Gastrocnemius medialis (tissue), 4 donors: ENCODE results near the gene OXNAD1. TPM values are rescaled to one million over a fixed set of nuclear protein-coding genes. Genes with fewer than 3 reads are reported as not detected.

ENCODE experiments used
- ATAC-seq, 2 donors: fragments of 150-250 bp; one replicate each; pipeline ENCODE4 v1.9.1; 2016
- DNase-seq, 2 donors: peaks; one replicate each; pipeline ENCODE4 v3.0.0-alpha.2; 2019
- H3K27ac ChIP-seq, 4 donors: fragments of 200-600 bp; sonication (generic); 1 replicate in 1 of 4; 2 replicates in 3 of 4; pipeline ENCODE4 v1.5.1; 2016 to 2018; ENCODE audit warnings: mild to moderate bottlenecking in 2 of 4, moderate library complexity in 1 of 4
- H3K27me3 ChIP-seq, 3 donors: fragments of 200-600 bp; sonication (generic) in 2 of 3; 1 replicate in 1 of 3; 2 replicates in 2 of 3; pipeline versions ENCODE4 v1.5.1 to v1.6.0; 2016 to 2019; ENCODE audit warnings: mild to moderate bottlenecking in 1 of 3, moderate library complexity in 1 of 3
- H3K36me3 ChIP-seq, 2 donors: fragments of 200-600 bp; sonication (generic) in 1 of 2; one replicate each; pipeline ENCODE4 v1.5.1; 2017 to 2018
- H3K4me1 ChIP-seq, 2 donors: fragments of 200-600 bp; sonication (generic) in 1 of 2; one replicate each; pipeline ENCODE4 v1.5.1; 2016 to 2017; ENCODE audit warnings: mild to moderate bottlenecking in 2 of 2
- H3K4me3 ChIP-seq, 4 donors: fragments of 200-600 bp; sonication (generic) in 3 of 4; 1 replicate in 1 of 4; 2 replicates in 3 of 4; pipeline ENCODE4 v1.5.1; 2016 to 2019; ENCODE audit warnings: mild to moderate bottlenecking in 2 of 4
- H3K9me3 ChIP-seq, 3 donors: fragments of 200-600 bp; sonication (generic) in 2 of 3; 1 replicate in 1 of 3; 2 replicates in 2 of 3; pipeline ENCODE4 v1.5.1; 2016 to 2019
- CTCF ChIP-seq, 5 experiments: fragments of 450-650 bp in 3 of 5; fragments of 200-600 bp in 2 of 5; sonication (generic) in 2 of 5; IDR thresholded peaks in 4 of 5; conservative IDR thresholded peaks in 1 of 5; 1 replicate in 4 of 5; 2 replicates in 1 of 5; pipeline ENCODE4 v1.5.1; 2016 to 2019; ENCODE audit warnings: antibody characterized with exemption in 5 of 5, mild to moderate bottlenecking in 3 of 5, moderate library complexity in 3 of 5
- POLR2A ChIP-seq, 2 donors: fragments of 450-650 bp; IDR thresholded peaks; one replicate each; pipeline ENCODE4 v1.6.1; 2017; ENCODE audit warnings: antibody characterized with exemption in 2 of 2, mild to moderate bottlenecking in 2 of 2, moderate library complexity in 2 of 2
- in situ Hi-C, 4 donors: fragments of 200-750 bp; cut with MboI; loops; one replicate each; pipeline versions ENCODE4 v1.15.0 to v1.8.0; 2017; ENCODE audit warnings: low sequenced_read_pairs in 4 of 4
- intact Hi-C: fragments of 100-400 bp; cut with DNase I; formaldehyde crosslinking; loops from one replicate; pipeline ENCODE4 v1.15.1; 2023; ENCODE audit warnings: low total_unique reads
- total RNA-seq, 4 donors: library from RNA; depleted of rRNA; stranded (reverse); fragments of >200 nt; gene quantifications; one replicate each; pipeline versions ENCODE4 v1.1.0 to v1.2.3, GENCODE V29; 2016

OXNAD1 gene
- total RNA-seq, 4 donors from 2014 or later, result 12.3 to 28.6 (median 17.1) TPM

- peaks cover 0 to 12% of the 10 kb centered on the region in 2 donors for H3K4me1 ChIP-seq
- in situ Hi-C loops, result no loop called here
- peak; percentile 87 to 91 for ATAC-seq
Observed at GRCh38 chr3:16338999-16339398, 74.0 kb downstream of the OXNAD1 start.

DNA sequence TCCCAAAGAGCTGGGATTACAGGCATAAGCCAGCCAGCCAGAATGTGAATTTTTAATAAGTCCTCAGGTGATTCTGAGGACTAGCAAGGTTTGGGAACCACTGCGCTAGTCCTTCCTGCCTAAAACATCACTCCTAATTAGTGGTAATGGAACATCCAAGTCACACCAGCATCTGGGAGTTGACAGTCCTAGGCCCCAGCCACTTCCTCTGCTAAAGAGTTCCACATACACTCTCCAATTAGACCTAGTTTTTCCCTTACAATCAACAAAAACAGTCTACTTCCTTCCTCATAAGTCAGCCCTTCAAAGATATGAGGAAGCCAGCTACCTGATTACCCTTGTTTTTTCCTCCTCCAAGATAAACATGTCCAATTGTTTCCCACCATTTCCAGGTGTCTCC is 78.1 kb downstream of the OXNAD1 start:
- TF ChIP-seq POLR2A (IDR thresholded peaks at IDR 0.05), result no peak
- intact Hi-C loops, result no loop called here

More at GRCh38 chr3:16338999-16339398, 74.0 kb downstream of the OXNAD1 start:
- H3K9me3 ChIP-seq, result no peaks in the 10 kb centered on the region
- intact Hi-C loops, result no loop called here
- peak in 1 of 2 donors; percentile 38 for DNase-seq
- H3K36me3 ChIP-seq, result no peaks in the 10 kb centered on the region
- no peaks in the 10 kb centered on the region for H3K27me3 ChIP-seq
- TF ChIP-seq POLR2A (IDR thresholded peaks at IDR 0.05) (no peak), CTCF (IDR thresholded peaks at IDR 0.05 in 4 of 5, conservative IDR thresholded peaks at IDR 0.05 in 1 of 5) (no peak)
- H3K27ac ChIP-seq, result no peak overlapping the region
- H3K4me3 ChIP-seq, result no peak overlapping the region

DNA sequence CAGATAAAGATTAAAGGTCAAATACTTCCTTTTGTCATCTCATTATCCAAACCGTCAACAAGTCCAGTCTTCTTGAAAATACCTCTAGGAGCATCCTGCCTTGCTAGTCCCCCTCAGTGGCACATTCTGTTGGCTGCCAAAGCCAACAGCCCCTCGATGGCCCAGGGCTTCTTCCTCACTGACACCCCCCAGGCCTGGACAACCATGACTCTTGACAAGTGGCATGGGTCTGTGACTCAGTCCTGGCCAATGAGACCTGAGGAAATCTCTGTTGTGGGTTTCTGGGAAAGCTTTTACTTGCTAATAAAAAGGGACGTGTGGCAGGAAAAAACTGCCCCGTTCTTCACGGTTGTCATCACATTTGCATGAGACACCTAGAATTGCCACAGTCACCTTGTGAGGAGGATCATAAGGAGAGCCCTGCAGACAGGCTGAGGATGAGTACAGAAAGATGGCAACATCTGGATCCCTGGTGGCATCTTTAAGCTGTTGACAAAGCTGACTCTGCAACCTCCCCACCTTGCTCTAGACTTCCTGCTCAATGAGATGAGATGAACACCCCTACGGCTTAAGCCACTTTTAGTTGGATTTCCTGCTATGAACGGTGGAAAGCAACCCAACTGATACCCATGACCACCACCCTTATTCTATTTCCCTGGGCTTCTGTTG is 81.5 kb downstream of the OXNAD1 start:
- Histone ChIP-seq H3K27ac (no peak overlapping the region), H3K4me3 (no peak overlapping the region), H3K36me3 (no peaks in the 10 kb centered on the region), H3K9me3 (no peaks in the 10 kb centered on the region), H3K27me3 (no peaks in the 10 kb centered on the region), H3K4me1 (peaks cover 8 to 18% of the 10 kb centered on the region in 2 donors)
- intact Hi-C loops (no loop called here), in situ Hi-C loops (no loop called here)
- TF ChIP-seq CTCF (IDR thresholded peaks at IDR 0.05 in 4 of 5, conservative IDR thresholded peaks at IDR 0.05 in 1 of 5) (no peak), POLR2A (IDR thresholded peaks at IDR 0.05) (no peak)
- DNase-seq (no peak), ATAC-seq (no peak)

More for the DNA sequence above, 78.1 kb downstream of the OXNAD1 start:
- DNase-seq (no peak), ATAC-seq (no peak)
- peaks cover 0 to 8% of the 10 kb centered on the region in 2 donors for H3K4me1 ChIP-seq
- no peak overlapping the region for H3K27ac ChIP-seq
- no peaks in the 10 kb centered on the region for H3K36me3 ChIP-seq
- H3K27me3 ChIP-seq, result no peaks in the 10 kb centered on the region
- no peak overlapping the region for H3K4me3 ChIP-seq
- no peaks in the 10 kb centered on the region for H3K9me3 ChIP-seq
- in situ Hi-C loops, result no loop called here

GRCh38 chr3:16347548-16347947 is 82.5 kb downstream of the OXNAD1 start:
- in situ Hi-C loops (no loop called here), intact Hi-C loops (no loop called here)
- TF ChIP-seq POLR2A (IDR thresholded peaks at IDR 0.05) (no peak), CTCF (IDR thresholded peaks at IDR 0.05 in 4 of 5, conservative IDR thresholded peaks at IDR 0.05 in 1 of 5) (no peak)
- H3K9me3 ChIP-seq, result no peaks in the 10 kb centered on the region
- no peak for ATAC-seq
- no peaks in the 10 kb centered on the region for H3K27me3 ChIP-seq
- H3K4me1 ChIP-seq, result peaks cover 8 to 21% of the 10 kb centered on the region in 2 donors
- H3K27ac ChIP-seq, result no peak overlapping the region
- H3K4me3 ChIP-seq, result no peak overlapping the region
- H3K36me3 ChIP-seq, result no peaks in the 10 kb centered on the region
- no peak for DNase-seq

DNA sequence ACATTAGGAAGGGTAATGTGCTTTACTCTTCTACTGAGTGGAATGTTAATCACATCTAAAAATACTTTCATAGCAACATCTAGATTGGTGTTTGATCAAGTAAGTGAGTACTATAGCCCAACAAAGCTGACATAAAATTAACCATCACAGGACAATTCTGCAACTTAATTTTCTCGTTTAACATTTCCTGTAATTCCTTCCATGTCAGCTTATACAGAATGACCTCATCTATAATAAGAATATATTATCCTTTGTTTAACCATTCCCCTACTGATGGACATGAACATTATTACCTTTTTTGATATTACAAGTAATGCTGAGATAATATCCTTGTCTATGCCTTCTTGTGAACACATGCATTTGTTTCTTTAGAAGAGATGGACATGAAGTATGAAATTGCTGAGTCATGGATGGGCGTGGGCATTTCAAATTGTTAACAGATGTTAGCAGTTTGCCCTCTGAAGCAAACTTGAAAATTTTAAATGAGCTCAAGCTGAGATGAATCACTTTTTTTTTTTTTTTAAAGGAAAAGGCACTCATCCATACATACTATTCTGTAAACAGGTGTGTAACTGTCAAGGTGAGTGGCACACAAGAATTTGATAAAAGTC is 85.1 kb downstream of the OXNAD1 start:
- H3K4me1 ChIP-seq, result peaks cover 12 to 38% of the 10 kb centered on the region in 2 donors
- no peak for TF ChIP-seq POLR2A (IDR thresholded peaks at IDR 0.05)
- TF ChIP-seq CTCF (IDR thresholded peaks at IDR 0.05 in 4 of 5, conservative IDR thresholded peaks at IDR 0.05 in 1 of 5), result no peak
- no peak overlapping the region for H3K4me3 ChIP-seq
- intact Hi-C loops, result no loop called here
- H3K27me3 ChIP-seq, result no peaks in the 10 kb centered on the region
- DNase-seq (no peak), ATAC-seq (no peak)
- in situ Hi-C loops, result no loop called here
- no peaks in the 10 kb centered on the region for H3K9me3 ChIP-seq
- no peak overlapping the region for H3K27ac ChIP-seq
- H3K36me3 ChIP-seq, result no peaks in the 10 kb centered on the region
